Stimulated activated CD8-positive, alpha-beta memory T cell treated with anti-CD3 and anti-CD28 coated beads, Interleukin-15, amount 100 ng/mL, for 1 hour (primary cell): Measurements from ENCODE around the gene MSL3B.
"Not testable (repeated sequence)": the region's sequence is repeated elsewhere in the genome, so short reads cannot be mapped to it uniquely, and the experiment has no call there.

ENCODE experiments used
- DNase-seq: peaks from one replicate; pipeline ENCODE4 v3.0.0-alpha.2; 2020; ENCODE audit warnings: low read depth

MSL3B gene

DNA sequence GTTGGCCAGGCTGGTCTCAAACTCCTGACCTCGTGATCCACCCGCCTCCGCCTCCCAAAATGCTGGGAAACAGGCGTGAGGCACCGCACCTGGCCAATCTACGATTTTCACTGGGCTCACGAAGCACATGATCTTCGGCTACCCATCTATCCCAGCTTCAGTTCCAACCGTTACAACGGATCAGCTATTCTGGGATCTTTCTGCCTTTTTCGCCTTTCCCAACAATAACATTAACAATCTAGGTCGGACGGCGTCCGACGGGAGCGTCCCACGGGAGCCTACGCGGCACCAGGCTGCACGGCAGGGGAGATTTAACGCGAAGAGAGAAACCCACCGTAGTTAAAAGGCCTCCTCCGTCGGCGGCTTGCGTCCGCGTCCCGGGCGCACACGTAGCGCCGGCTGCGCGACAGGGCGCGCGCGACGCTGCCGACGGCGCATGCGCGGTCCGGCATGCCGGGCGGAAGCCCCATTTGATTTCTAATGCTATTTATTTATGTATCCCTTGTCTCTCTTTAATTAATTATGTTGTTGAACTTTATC is at the start of gene MSL3B:
TSS of gene MSL3B (minus strand) at position 394 of the 540 bp plus-strand sequence.
- no peak for DNase-seq

DNA sequence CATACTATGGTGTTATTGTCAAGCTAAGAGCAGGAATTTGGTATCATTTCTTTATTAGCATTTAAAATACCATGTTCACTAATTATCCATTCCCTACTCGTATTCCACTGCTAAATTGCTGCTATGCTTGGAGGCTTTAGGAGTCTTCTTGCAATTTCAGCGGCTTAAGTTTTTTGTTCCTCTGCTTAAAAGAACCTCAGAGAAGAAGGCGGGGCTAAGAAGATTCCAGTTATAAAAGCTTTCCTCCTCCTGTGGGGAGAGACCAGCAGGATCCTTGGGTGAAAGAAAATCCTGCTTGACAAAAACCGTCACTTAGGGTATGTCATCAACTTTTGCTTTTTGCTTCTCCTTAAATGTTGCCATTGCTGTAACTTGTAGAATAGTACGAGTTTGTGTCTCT is 48.9 kb upstream of the MSL3B start, which contains the start of gene TRPM8:
TSS of gene TRPM8 (plus strand) at position 258 of the 400 bp plus-strand sequence. CDS start 9,165 bp downstream, outside the sequence.
- DNase-seq: no peak

DNA sequence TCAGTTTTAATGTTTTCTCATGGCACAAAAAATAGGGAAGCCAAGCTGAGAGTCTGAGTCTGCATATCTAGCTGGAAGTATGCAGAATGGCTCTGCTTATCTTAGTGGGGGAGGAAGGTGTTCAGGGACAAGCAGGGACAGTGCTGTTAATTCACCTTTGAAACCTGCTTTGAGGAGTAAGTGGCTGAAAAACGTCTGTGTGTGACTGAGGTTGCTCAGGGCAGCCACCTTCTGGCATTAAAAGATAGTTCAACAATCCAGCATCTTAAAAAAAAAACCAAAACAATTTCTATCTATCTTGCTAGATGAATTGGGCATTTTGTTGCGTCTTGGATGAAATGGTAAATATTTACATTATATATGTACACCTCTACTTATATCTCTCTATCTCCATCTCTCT is 46.9 kb upstream of the MSL3B start:
- DNase-seq: no peak

DNA sequence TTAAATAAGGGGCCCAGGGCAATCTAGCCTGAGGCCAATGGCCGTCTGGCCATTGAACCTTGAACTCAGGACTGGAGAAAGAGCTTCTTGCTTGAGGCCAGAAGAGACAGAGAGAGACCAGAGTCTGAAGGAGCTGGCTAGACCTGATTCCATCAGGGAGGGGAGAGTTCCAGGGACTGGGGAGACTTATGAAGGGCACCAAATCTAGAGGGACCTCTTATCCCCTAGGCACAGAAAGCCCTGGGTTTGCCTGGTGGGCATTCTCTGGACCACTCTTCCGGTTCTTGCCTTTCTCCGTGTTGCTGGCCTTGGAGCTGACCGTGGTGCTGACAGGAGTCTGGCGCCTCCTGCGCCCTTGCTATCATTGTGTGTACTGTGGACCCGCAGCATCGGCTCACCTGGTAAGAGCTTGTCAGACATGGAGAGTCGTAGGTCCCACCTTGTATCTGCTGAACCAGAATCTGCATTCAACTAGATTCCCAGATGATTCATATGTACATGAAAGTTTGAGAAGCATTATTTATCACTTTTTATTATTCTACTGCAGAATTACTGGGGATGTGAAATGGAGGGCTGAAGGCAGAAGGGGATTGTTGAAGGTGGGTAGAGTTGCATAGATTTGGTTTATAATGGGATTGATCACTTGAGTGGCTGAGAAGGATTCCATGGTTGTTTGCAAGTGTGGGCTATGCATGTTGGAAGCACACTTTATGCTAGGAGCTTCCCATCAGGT is 44.7 kb upstream of the MSL3B start:
- no peak for DNase-seq

DNA sequence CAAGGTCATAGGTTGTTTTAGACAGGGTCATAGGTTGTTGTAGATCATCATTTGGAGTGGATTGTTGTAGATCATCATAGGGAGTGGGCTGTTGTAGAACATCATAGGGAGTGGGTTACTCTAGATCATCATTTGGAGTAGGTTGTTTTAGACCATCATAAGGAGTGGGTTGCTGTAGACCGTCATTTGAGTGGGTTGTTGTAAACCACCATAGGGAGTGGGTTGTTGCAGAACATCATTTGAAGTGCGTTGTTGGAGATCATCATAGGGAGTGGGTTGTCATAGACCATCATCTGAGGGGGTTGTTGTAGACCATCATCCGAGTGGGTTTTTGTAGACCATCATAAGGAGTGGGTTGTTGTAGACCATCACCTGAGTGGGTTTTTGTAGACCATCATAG is 39.4 kb upstream of the MSL3B start:
- DNase-seq: no peak

DNA sequence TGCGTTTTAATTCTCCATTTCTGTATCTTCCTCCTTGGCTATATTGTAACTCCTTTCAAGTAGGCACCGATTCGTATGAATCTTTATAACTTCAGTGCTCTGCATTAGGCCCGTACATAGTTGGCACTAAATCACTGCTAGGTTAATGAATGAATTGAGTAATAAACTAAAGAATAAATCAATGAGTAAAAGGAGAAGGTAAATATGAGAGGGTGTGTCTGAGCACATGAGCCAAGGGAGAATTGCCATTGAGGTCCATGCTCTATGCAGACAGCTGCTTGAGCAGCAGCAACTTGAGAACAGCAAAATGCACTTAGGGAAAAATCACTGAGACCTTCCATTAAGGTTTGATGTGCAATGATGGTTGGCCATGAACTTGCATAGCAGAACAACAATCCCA is 37.8 kb upstream of the MSL3B start:
- DNase-seq: no peak

DNA sequence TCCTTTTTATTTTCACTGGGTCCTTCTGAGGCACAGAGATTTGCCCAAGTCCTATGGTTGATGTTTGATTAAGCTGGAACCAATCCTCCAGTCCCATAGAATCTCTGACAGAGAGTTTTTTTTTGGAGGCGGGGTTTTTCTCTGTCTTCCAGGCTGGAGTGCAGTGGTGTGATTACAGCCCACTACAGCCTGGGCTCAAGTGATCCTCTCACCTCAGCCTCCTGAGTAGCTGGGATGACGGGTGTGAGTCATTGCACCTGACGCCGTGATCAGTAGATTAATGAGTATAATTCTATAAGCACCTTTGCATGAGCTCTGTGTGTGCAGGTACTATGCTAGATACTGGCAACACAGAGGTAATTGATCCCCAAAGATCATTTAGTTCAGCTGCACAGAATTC is 33.7 kb upstream of the MSL3B start:
- no peak for DNase-seq

DNA sequence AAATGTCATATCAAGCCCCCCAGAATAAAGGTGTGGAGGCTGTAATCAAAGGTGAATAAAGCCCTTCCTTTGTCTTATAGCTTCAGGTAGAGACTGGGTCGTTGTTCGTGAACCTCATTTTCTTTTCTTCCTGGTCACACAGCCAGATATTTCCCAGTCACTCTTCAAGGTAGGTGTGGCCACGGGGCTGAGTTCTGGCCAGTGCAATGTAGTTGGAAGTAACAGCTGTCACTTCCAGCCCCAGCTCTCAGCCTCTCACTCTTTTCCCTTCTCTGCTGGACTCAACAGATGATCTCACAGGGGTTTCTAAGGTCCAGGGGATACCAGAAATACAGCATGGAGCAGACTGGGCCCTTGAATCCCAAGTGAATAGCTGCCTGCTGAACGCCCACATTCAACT is 33.2 kb upstream of the MSL3B start:
- DNase-seq: no peak

DNA sequence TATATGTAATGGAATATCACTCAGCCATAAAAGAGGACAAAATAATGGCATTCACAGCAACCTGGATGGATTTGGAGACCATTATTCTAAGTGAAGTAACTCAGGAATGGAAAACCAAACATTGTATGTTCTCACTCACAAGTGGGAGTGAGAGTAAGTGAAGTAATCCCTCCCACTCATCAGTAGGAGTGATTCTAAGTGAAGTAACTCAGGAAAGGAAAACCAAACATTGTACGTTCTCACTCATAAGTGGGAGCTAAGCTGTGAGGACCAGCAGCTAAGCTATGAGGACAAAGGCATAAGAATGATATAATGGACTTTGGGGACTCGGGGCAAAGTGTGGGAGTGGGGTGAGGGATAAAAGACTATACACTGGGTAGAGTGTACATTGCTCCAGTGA is 28.1 kb upstream of the MSL3B start:
- DNase-seq: not testable (repeated sequence)

DNA sequence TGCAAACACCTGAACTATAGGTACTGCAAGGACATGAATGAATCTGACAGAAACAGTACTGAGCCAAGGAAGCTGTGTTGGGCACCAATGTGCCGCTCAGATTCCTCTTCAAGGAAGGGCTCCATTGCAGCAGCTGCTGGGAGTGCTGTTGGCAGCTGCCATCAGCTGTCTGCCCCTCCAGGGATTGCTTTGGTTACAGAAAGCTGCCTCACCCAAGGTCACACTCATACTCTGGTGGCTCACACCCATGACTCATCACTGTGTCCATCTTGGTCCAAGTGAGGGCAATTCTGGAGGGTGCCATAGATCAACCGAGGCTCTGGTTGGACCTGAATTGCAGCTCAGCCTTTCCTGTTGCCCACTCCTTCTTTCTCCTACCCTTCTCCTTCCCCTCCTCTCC is 24.6 kb upstream of the MSL3B start:
- DNase-seq: no peak

DNA sequence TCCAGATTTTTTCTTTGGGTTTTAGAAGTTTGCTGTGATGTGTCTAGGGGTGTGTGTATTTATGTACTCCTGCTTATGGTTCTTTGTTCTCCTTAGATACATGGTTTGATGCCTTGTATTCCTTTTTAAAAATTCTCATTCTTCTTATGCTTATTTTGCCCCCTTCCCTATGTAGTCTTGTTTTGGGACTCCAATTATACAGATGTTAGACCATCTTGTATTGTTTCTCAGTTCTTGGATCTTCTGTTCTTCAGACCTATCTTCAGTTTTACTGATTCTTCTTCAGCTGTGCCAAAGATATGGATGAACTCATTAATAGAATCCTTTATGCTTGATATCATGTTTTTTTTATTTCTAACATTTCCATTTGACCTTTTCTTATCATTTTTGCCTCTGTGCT is 14.2 kb upstream of the MSL3B start:
- DNase-seq: no peak

DNA sequence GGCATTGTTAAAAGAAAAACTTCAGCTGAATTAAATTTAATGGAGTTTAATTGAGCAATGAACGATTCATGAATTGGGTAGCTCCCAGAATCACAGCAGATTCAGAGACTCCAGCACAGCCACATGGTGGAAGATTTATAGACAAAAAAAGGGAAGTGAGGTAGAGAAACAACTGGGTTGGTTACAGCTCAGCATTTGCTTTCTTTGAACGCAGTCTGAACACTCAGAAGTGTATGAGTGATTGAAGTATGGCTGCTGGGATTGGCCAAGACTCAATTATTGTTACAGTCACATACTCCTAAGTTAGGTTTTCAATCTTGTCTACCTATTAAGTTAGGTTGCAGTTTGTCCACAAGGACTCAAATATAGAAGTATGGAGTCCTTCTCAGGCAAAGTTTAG is 3.9 kb upstream of the MSL3B start:
- not testable (repeated sequence) for DNase-seq

DNA sequence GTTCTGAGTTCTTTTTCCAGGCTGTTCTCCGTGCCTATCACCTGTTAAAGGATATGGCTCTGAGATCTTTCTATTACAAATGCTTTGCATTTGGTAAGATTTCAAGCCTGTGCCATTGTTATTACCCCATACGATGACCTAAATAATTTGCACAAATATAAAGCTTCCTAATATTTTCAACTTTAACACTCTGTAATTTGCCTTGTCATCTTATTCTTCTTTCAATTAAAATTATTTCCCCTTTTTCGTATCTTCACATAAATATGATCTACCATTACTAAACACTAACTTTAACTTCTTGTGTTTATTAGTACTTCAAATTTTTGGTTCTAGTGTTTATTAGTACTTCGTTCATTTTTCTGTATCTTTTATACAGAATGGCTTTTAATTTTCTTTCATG is 3.2 kb upstream of the MSL3B start:
- no peak for DNase-seq

DNA sequence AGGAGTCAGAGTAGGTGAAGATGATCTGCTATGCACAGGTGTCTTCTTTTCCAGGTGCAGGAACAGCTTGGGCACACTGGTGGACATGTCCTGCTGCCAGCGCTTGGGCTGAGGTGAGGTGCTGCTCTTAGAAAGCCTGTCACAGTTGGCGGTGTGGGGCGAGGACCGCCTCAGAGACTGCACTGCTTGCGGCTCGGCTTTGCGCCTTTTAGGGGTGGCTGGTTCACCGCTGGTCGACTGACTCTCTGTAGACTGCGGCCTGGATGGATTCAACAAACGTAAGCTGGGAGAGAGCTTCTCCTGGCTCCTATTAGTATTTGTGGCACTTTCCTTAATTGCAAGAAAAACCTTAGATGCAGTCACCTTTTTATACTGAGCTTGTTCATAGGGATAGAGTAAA is 1.7 kb downstream of the MSL3B start:
- DNase-seq: no peak

DNA sequence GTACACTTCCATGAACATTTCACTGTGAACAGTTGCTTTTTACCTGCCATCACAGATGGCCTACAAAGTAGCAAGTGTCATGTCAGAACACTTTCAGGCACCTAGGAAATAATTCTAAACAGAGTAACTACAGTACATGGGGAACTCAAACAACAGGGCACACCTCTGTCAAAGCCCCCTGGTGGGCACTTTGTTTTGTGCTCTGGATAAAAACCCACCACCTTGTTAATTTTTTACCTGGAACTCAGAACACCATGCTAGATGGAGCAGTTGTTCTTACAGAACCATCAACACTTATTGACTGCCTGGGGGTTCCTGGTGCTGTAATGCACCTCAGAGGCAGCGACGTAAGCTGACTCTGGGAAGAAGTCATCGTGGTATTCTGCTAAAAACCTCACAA is 2.3 kb downstream of the MSL3B start:
- no peak for DNase-seq

DNA sequence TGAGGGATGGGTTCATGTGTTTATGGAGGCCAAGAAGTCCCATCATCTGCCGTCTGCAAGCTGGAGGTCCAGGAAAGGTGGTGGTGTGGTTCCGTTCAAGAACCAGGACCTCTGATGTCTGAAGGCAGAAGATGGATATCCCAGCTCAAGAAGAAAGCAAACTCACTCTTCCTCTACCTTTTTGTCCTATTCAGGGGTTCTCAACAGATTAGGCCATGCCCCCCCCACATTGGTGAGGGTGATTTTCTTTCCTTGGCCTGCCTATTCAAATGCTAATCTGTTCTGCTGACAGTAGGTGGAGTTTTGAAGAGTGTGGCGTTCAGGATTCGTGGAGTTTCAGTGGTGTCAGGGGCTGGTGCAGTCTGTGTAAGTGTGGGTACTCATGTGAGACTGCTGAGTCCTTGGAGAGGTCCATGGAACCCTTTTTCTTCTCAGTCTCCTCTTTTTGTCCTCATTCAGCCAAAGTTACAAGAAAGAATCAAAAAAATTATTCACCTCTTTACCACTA is 5.9 kb downstream of the MSL3B start:
- DNase-seq: no peak

DNA sequence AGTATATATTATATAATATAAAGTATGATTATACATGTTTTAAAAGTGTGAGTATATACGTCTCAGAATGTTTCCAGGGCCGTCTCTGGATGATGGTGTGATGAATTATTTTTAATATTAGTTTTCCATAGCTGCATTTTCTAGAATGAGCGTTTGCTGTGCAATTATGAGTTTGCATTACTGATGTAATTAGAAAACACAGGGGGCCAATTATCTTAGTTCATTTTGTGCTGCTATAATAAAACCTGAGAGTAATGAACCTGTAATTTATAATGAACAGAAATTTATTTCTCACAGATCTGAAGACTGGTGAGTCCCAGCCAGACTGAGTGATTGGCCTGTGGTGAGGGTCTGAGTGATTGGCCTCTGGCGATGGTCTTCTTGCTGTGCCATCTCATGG is 9.9 kb downstream of the MSL3B start:
- no peak for DNase-seq

DNA sequence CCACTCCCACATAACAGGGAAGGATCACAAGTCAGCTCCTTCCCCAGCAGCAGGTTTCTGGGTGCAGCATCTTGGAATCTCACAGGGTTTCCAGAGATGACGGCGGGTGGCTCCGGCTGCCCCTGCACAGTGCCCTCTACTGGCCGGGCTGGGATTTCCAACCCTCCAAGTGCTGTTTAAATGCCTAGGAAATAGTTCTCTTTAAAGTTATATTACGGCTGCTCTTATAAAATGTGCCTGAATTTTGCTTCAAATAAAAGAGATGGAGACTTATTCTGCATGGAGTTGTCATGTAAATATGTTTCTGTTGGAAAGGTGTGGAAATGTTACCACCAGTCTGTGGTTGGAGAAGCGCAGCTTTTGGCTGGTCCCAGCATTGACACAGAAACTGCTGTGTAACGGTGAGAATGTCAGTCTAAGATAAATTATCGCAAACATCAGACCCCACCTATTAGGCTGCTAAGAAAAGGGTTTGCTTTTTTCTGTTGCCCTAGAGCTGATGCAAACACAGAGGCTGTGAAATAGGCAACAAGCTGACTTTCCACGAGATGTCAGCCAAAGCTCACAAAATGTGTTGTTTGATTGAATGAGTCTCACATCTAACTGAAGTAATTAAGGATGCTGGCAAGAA is 10.6 kb downstream of the MSL3B start:
- DNase-seq: peak; percentile 17

DNA sequence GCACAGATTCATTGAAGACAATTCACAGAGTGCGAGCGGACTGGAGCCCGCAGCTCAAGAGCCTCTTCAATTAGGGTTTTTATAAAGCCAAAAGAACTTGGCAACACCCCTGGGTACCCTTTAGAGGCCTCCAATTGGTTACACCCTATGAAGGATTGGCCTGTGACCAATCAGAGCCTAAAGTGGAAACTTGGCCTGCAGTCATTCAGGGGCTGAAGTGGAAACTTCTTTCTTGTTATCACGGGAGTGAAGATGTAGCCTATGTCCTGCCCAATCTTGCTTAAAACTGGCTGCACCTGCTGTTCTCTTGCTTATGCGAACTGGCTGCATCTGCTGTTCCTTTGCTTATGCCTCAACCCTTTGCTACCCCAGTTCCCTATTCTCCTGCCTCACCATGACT is 12.0 kb downstream of the MSL3B start:
- no peak for DNase-seq

DNA sequence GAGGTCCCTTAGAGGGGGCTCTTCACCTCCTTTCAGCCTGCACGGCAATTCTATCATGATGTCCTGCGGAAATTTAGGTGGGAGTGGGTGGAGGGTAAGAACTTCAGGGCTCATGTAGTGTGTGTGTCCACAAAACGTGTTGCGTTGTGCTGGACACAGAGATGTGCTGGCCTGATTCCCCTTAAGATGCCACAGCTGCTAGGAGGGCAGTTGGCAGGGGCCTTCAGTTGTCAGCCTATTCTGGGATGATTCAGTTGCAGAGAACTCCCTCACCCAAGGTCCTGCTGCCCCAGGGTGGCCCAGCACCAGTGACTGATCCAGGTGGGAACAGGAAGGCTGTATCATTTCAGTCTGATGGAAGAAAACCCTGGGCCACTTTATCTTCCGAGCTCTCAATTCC is 12.8 kb downstream of the MSL3B start:
- no peak for DNase-seq

DNA sequence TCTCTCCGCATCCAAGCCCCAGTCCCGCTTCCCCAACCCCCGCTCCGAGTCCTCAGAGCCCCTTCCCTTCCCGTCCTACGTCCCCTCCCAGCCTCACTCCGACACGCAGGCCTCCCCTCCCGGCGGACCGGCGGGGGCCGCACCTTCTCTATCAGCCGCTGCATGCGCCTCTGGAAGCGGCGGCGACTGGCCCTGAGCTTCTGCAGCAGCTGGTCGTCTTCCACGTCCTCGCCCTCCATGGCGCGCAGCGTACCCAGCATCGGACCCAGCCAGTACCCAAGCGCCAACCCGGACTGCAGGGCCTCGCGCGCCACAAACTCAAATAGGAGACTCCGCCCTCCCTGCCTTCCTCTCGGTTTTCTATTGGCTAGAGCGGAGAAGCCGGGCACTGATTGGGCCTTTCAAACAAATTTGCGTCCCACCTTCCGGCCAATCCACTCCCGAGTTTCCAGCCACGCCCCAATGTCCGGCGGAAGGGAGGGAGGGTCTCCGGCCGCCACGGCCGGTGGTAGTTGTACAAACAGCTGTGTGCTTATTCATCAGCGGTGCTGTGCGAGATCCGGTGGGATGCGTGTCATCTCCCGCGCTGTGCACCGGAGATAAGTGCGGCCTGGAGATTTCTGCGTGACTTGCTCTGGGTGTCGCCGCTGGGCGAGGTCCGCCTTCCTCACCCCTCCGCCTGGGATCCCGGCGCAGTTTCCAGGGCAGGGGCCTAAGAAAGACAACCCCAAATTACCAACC is 13.8 kb downstream of the MSL3B start, which contains the start of gene HJURP:
TSS of gene HJURP (minus strand) at position 295 of the 741 bp plus-strand sequence. CDS start at position 260, 35 bp downstream.
- DNase-seq: peak; percentile 85

DNA sequence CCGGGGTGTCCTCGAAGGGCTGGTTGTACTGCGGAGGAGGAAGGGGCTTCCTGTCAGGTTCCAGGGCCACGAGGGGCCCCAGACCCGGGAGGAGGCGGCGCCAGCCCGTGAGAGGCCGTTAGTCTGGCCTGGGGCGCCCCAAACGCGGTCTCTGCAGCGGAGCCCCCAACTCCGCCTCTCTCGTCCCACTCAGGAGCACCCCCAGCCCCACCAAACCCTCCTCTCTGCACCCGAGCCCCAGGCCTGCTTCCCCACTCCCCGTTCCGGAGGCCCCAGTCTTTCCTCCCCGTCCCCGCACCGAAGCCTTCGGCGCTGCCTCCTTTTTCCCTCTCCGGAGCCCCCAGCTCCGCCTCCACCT is 14.3 kb downstream of the MSL3B start:
- no peak for DNase-seq

DNA sequence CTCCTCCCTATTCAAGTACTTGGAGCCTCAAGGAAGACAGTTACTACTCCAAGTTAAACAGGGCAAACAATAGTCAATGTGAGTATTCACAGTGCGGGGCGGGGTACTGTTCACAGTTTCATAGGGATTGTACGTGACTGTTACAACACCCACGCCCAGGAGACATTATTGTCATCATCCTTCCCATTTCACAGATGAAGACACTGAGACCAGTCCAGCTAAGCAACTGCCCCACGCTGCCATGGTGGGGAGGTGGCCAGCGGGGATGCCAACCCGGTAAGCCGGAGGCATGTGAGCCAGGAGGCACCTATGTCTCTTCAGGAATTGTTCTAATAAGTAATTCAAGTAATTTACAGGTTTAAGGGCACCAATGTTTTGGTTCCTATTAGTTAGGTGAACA is 14.8 kb downstream of the MSL3B start:
- DNase-seq: no peak
